DMS79 treated with DMSO at 0.1 percent for 48 hours (cell line): ENCODE measurements around the gene ACVR1.
A peak's percentile ranks its signal among the peaks of the same experiment; 100 is the strongest.

Experiments used
- DNase-seq: peaks from one replicate; lab custom pipeline; 2025; lab: John Stamatoyannopoulos, UW

Gene ACVR1

GRCh38 chr2:157789933-157790511 is 86.1 kb downstream of the ACVR1 start:
- peak; percentile 84 for DNase-seq

- no peak for DNase-seq
Measured at GRCh38 chr2:157789256-157789655, 86.9 kb downstream of the ACVR1 start.

- no peak for DNase-seq
Measured at GRCh38 chr2:157788201-157788600, 87.9 kb downstream of the ACVR1 start.

GRCh38 chr2:157787364-157787938 is 88.7 kb downstream of the ACVR1 start:
- DNase-seq, result no peak

- DNase-seq, result no peak
Measured at GRCh38 chr2:157786663-157787363, 89.3 kb downstream of the ACVR1 start.

- DNase-seq, result no peak
Measured at GRCh38 chr2:157785866-157786662, 90.1 kb downstream of the ACVR1 start.

GRCh38 chr2:157785200-157785599 is 90.9 kb downstream of the ACVR1 start:
- peak; percentile 89 for DNase-seq

- DNase-seq, result peak; percentile 66
Measured at GRCh38 chr2:157784823-157785175, 91.3 kb downstream of the ACVR1 start.

GRCh38 chr2:157784169-157784822 is 91.8 kb downstream of the ACVR1 start:
- no peak for DNase-seq

- DNase-seq, result no peak
Measured at GRCh38 chr2:157783245-157783644, 92.9 kb downstream of the ACVR1 start.

- DNase-seq, result no peak
Measured at GRCh38 chr2:157782057-157782845, 93.9 kb downstream of the ACVR1 start.

- DNase-seq, result no peak
Measured at GRCh38 chr2:157780211-157780610, 95.9 kb downstream of the ACVR1 start.

- no peak for DNase-seq
Measured at GRCh38 chr2:157779794-157780193, 96.3 kb downstream of the ACVR1 start.

- DNase-seq, result peak; percentile 39
Measured at GRCh38 chr2:157777427-157777826, 98.7 kb downstream of the ACVR1 start.

- no peak for DNase-seq
Measured at GRCh38 chr2:157771234-157771633, 104.9 kb downstream of the ACVR1 start.

- DNase-seq, result no peak
Measured at GRCh38 chr2:157769856-157770255, 106.3 kb downstream of the ACVR1 start.

- DNase-seq, result no peak
Measured at GRCh38 chr2:157764386-157764785, 111.7 kb downstream of the ACVR1 start.

- DNase-seq, result no peak
Measured at GRCh38 chr2:157761520-157761919, 114.6 kb downstream of the ACVR1 start.

GRCh38 chr2:157760949-157761348 is 115.2 kb downstream of the ACVR1 start:
- DNase-seq, result no peak

- no peak for DNase-seq
Measured at GRCh38 chr2:157759855-157760254, 116.3 kb downstream of the ACVR1 start.

GRCh38 chr2:157758586-157758985 is 117.5 kb downstream of the ACVR1 start:
- no peak for DNase-seq
